GM21576 (cell line): ENCODE results near the gene ZSWIM4.
A peak's percentile ranks its signal among the peaks of the same experiment; 100 is the strongest.
"Not testable (repeated sequence)": the region's sequence is repeated elsewhere in the genome, so short reads cannot be mapped to it uniquely, and the experiment has no call there.

Source experiments
- ATAC-seq: cut with Tn5 transposase; IDR thresholded peaks from one replicate; pipeline ENCODE4 v1.9.1; 2021; ENCODE audit warnings: mild to moderate bottlenecking, moderate library complexity; ENCODE audit not compliant: unreplicated experiment

The ZSWIM4 gene

GRCh38 chr19:13774217-13775191, 20.7 kb upstream of the ZSWIM4 start, which contains the start of gene C19orf53:
Gene C19orf53 (plus strand): TSS chr19:13774456. CDS start chr19:13774478, 22 bp downstream.
- ATAC-seq, result peak; percentile 86

- no peak for ATAC-seq
Measured at GRCh38 chr19:13778398-13778797, 16.8 kb upstream of the ZSWIM4 start.

- ATAC-seq, result no peak
Measured at GRCh38 chr19:13778847-13779246, 16.4 kb upstream of the ZSWIM4 start.

- ATAC-seq, result not testable (repeated sequence)
Measured at GRCh38 chr19:13779794-13780193, 15.4 kb upstream of the ZSWIM4 start.

- no peak for ATAC-seq
Measured at GRCh38 chr19:13781547-13781946, 13.7 kb upstream of the ZSWIM4 start.

- ATAC-seq, result no peak
Measured at GRCh38 chr19:13782537-13782936, 12.7 kb upstream of the ZSWIM4 start.

- ATAC-seq, result no peak
Measured at GRCh38 chr19:13783565-13784500, 11.4 kb upstream of the ZSWIM4 start.

- ATAC-seq, result no peak
Measured at GRCh38 chr19:13784731-13785452, 10.4 kb upstream of the ZSWIM4 start.

GRCh38 chr19:13788991-13789390, 6.3 kb upstream of the ZSWIM4 start:
- ATAC-seq, result no peak

- no peak for ATAC-seq
Measured at GRCh38 chr19:13790354-13790753, 4.9 kb upstream of the ZSWIM4 start.

- not testable (repeated sequence) for ATAC-seq
Measured at GRCh38 chr19:13793317-13793716, 1.9 kb upstream of the ZSWIM4 start.

- ATAC-seq, result no peak
Measured at GRCh38 chr19:13794398-13794756, 866 bp upstream of the ZSWIM4 start.

- peak; percentile 22 for ATAC-seq
Measured at GRCh38 chr19:13795595-13796300, 505 bp downstream of the ZSWIM4 start.

- ATAC-seq, result no peak
Measured at GRCh38 chr19:13796301-13797057, 1.2 kb downstream of the ZSWIM4 start.

GRCh38 chr19:13797058-13797440, 1.8 kb downstream of the ZSWIM4 start:
- ATAC-seq, result no peak

GRCh38 chr19:13797870-13798269, 2.6 kb downstream of the ZSWIM4 start:
- no peak for ATAC-seq

- ATAC-seq, result no peak
Measured at GRCh38 chr19:13799669-13800068, 4.4 kb downstream of the ZSWIM4 start.

- ATAC-seq, result no peak
Measured at GRCh38 chr19:13803038-13803437, 7.8 kb downstream of the ZSWIM4 start.
